Osteoblast (primary cell): ENCODE measurements around the gene SERPINB6. TPM values are rescaled to one million over a fixed set of nuclear protein-coding genes. Genes with fewer than 3 reads are reported as not detected.

ENCODE experiments used
- DNase-seq: peaks from one replicate; pipeline ENCODE4 v3.0.0; 2011; ENCODE audit warnings: low spot score, mixed read lengths; ENCODE audit not compliant: insufficient read length; ENCODE audit errors: missing footprints
- H2AFZ ChIP-seq: 2 replicates; pipeline ENCODE4 v1.6.0; 2011; ENCODE audit warnings: mild to moderate bottlenecking, low read length
- H3K27ac ChIP-seq: 2 replicates; pipeline ENCODE4 v1.5.1; 2011; ENCODE audit warnings: mild to moderate bottlenecking, low read depth, low read length, moderate library complexity
- H3K27me3 ChIP-seq: 2 replicates; pipeline ENCODE4 v1.6.0; 2012; ENCODE audit warnings: mild to moderate bottlenecking, control low read depth, inconsistent platforms, low read length, moderate library complexity; ENCODE audit not compliant: insufficient read depth
- H3K36me3 ChIP-seq: 2 replicates; pipeline ENCODE4 v1.5.1; 2011; ENCODE audit warnings: mild to moderate bottlenecking, low read length, control low read depth, moderate library complexity; ENCODE audit not compliant: insufficient read depth
- H3K4me1 ChIP-seq: 2 replicates; pipeline ENCODE4 v1.5.1; 2011; ENCODE audit warnings: mild to moderate bottlenecking, low read length, control low read depth, moderate library complexity; ENCODE audit not compliant: insufficient read depth
- H3K4me2 ChIP-seq: 2 replicates; pipeline ENCODE4 v1.6.0; 2011; ENCODE audit warnings: mild to moderate bottlenecking, low read length; ENCODE audit not compliant: insufficient read depth
- H3K4me3 ChIP-seq: fragments of 200-600 bp; sonication (generic); 3 replicates; pipeline ENCODE4 v1.5.1; 2012; ENCODE audit warnings: mild to moderate bottlenecking, low read length, inconsistent platforms; ENCODE audit not compliant: insufficient read depth
- H3K79me2 ChIP-seq: 2 replicates; pipeline ENCODE4 v1.6.0; 2012; ENCODE audit warnings: mild to moderate bottlenecking, low read length, control low read depth, inconsistent platforms; ENCODE audit not compliant: insufficient read depth
- H3K9me3 ChIP-seq: 2 replicates; pipeline ENCODE4 v1.5.1; 2011; ENCODE audit warnings: low read depth, low read length, control low read depth
- H4K20me1 ChIP-seq: 2 replicates; pipeline ENCODE4 v1.6.0; 2012; ENCODE audit warnings: mild to moderate bottlenecking, low read length, control low read depth; ENCODE audit not compliant: insufficient read depth
- CTCF ChIP-seq: IDR thresholded peaks from 2 replicates; pipeline ENCODE4 v1.5.1; 2011; ENCODE audit warnings: mild to moderate bottlenecking, low read depth, low read length, moderate library complexity; ENCODE audit errors: extremely low read depth
- total RNA-seq: library from RNA; depleted of rRNA; stranded (reverse); fragments of >200 nt; gene quantifications from 2 replicates; pipeline ENCODE4 v1.2.3, GENCODE V29; 2012

The SERPINB6 gene
- total RNA-seq, 1 donor, result 83.2 TPM

- peaks cover 18% of the 10 kb centered on the region for H3K4me1 ChIP-seq
- H3K79me2 ChIP-seq, result peaks cover 51% of the 10 kb centered on the region
- no peaks in the 10 kb centered on the region for H3K36me3 ChIP-seq
- peak overlapping the region; percentile 72 for H3K4me3 ChIP-seq
- peak overlapping the region; percentile 67 for H3K27ac ChIP-seq
- H3K9me3 ChIP-seq, result no peaks in the 10 kb centered on the region
- TF ChIP-seq CTCF, result no peak
- H4K20me1 ChIP-seq, result no peaks in the 10 kb centered on the region
- DNase-seq, result no peak
- no peaks in the 10 kb centered on the region for H3K27me3 ChIP-seq
- H3K4me2 ChIP-seq, result peak overlapping the region; percentile 73
- no peak overlapping the region for H2AFZ ChIP-seq
These were observed 1.2 kb downstream of the SERPINB6 start for GRCh38 chr6:2970034-2970685.

GRCh38 chr6:2969549-2969948 is 1.8 kb downstream of the SERPINB6 start:
- no peak for TF ChIP-seq CTCF
- no peak for DNase-seq
- Histone ChIP-seq H3K79me2 (peaks cover 57% of the 10 kb centered on the region), H3K4me3 (no peak overlapping the region), H3K4me1 (peaks cover 18% of the 10 kb centered on the region), H2AFZ (no peak overlapping the region), H4K20me1 (no peaks in the 10 kb centered on the region), H3K4me2 (peak overlapping the region; percentile 73), H3K36me3 (no peaks in the 10 kb centered on the region), H3K27ac (no peak overlapping the region), H3K9me3 (no peaks in the 10 kb centered on the region), H3K27me3 (no peaks in the 10 kb centered on the region)

- no peaks in the 10 kb centered on the region for H4K20me1 ChIP-seq
- no peak overlapping the region for H3K4me3 ChIP-seq
- H3K79me2 ChIP-seq, result peaks cover 65% of the 10 kb centered on the region
- no peak overlapping the region for H3K27ac ChIP-seq
- no peak overlapping the region for H3K4me2 ChIP-seq
- H3K36me3 ChIP-seq, result no peaks in the 10 kb centered on the region
- H3K4me1 ChIP-seq, result peaks cover 13% of the 10 kb centered on the region
- no peaks in the 10 kb centered on the region for H3K9me3 ChIP-seq
- DNase-seq, result no peak
- no peak overlapping the region for H2AFZ ChIP-seq
- H3K27me3 ChIP-seq, result no peaks in the 10 kb centered on the region
- TF ChIP-seq CTCF, result no peak
These were observed 2.7 kb downstream of the SERPINB6 start for GRCh38 chr6:2968600-2969135.

GRCh38 chr6:2967936-2968335 is 3.4 kb downstream of the SERPINB6 start:
- Histone ChIP-seq H3K79me2 (peaks cover 72% of the 10 kb centered on the region), H3K27me3 (no peaks in the 10 kb centered on the region)

More at GRCh38 chr6:2967936-2968335, 3.4 kb downstream of the SERPINB6 start:
- no peak for TF ChIP-seq CTCF
- Histone ChIP-seq H3K4me1 (peaks cover 10% of the 10 kb centered on the region), H2AFZ (no peak overlapping the region), H3K36me3 (no peaks in the 10 kb centered on the region), H3K9me3 (no peaks in the 10 kb centered on the region), H3K27ac (no peak overlapping the region), H3K4me3 (no peak overlapping the region), H4K20me1 (no peaks in the 10 kb centered on the region), H3K4me2 (no peak overlapping the region)
- no peak for DNase-seq
